ENCODE results near the gene NT5M.
"Not testable (repeated sequence)": the region's sequence is repeated elsewhere in the genome, so short reads cannot be mapped to it uniquely, and the experiment has no call there.

Gene NT5M

DNA sequence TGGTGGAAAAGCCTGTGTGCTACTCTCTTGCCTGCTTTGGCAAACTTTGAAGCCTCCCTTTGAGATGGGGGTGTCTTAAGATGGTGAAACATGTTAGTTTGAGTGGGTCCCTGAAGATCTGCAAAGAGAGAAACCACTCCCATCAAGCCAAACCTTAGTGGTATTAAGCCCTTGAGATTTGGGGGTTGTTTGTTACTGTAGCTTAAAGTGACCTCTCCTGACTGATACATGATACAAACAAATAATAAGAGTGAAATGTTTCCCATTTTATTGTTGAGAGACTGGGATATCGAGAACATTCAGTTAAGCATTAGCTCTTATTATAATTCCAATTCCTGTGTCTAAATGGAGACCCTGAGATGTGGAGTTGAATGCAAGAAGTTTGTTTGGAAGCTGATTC, 63.1 kb downstream of the NT5M start:
- in situ Hi-C loops (cut with MboI; ENCODE audit: low sequenced_read_pairs), result loop anchor here (25.0 kb wide), 2 partner anchors 271 to 671 kb away; partner anchors contain the start of genes ATPAF2 and GID4

GRCh38 chr17:17366941-17367875, 64.0 kb downstream of the NT5M start:
- in situ Hi-C loops (cut with MboI; ENCODE audit: low sequenced_read_pairs), result loop anchor here (25.0 kb wide), 2 partner anchors 270 to 670 kb away; partner anchors contain the start of genes ATPAF2 and GID4

- in situ Hi-C loops (cut with MboI; ENCODE audit: low sequenced_read_pairs), result loop anchor here (25.0 kb wide), 2 partner anchors 269 to 669 kb away; partner anchors contain the start of genes ATPAF2 and GID4
Measured at GRCh38 chr17:17367931-17368330, 64.8 kb downstream of the NT5M start.

DNA sequence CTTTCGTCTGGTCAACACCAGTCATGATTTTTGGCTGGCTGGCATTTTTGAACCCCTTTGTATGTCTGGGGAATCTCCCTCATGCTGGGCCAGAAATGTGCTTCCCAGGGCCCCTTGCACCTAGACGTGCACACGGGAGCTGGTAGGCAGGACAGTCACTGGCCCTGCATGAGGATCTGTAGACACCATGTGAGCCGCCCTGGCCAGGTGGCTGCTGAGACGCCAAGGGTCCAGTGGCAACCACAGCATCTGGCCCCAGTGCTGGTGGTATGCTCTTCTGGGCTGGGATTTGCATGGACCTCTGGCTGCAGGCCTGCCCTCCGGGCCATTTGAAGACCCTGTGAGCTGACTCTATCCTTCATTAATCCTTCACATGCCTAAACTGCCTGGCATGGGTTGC, 67.5 kb downstream of the NT5M start:
- in situ Hi-C loops (cut with MboI; ENCODE audit: low sequenced_read_pairs), result loop anchor here (25.0 kb wide), 2 partner anchors 267 to 667 kb away; partner anchors contain the start of genes ATPAF2 and GID4

DNA sequence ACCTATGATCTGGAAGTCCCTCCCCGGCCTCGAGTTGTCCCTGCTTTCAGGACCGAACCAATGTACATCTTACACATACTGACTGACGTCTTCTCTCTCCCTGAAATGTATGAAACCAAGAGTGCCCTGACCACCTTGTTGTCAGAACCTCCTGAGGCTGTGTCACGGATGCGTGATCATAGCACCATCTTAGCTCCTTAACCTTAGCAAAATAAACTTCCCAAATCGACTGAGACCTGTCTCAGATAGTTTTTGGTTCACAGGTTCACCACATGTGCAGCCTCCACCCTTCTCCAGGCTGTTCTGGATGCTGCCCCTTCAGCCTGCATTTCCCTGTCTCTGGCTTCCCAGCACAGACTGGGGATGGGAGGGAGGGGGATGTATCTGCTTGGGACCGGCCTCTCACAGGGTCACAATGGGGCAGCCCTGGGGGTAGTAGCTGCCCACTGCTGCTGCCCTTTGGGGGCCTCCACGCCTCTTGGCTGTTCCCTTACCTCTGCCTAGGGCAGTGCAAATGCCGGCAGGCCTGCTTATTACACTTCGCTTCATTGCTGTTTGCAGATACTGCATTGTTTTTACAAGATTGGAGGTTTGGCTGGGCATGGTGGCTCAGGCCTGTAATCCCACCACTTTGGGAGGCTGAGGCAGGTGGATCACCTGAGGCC, 69.8 kb downstream of the NT5M start:
- in situ Hi-C loops (cut with MboI; ENCODE audit: low sequenced_read_pairs), result loop anchor here (25.0 kb wide), 2 partner anchors 264 to 664 kb away; partner anchors contain the start of genes ATPAF2 and GID4

DNA sequence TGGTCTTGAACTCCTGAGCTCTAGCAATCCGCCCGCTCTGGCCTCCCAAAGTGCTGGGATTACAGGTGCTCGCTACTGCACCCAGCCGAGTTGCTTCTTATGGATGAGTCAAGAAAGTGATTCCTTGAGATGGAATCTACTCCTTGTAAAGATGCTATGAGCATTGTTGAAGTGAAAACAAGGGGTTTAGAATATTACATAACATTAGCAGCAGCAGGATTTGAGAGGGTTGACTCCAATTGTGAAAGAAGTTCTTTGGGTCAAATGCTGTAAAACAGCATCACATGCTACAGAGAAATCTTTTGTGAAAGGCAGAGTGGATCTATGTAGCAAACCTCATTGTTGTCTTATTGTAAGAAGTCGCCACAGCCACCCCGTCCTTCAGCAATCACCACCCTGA, 72.7 kb downstream of the NT5M start:
- in situ Hi-C loops (cut with MboI; ENCODE audit: low sequenced_read_pairs), result no loop called here

DNA sequence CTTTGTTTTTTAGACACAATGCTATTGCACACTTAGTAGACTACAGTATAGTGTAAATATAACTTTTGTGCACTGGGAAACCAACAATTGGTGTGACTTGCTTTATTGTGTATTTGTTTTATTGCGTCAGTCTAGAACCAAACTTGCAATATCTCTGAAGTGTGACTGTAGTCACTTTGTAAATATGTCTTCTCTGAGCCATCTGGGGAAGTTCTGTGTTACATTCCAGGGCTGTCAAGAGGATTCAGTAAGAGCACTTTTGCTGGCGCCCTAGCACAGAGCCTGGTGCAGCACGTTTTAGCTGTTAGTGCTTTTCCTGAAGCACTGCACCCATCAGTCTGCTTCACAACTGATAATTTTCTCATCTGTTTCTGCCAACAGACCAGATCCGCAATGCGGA, 73.2 kb downstream of the NT5M start:
- in situ Hi-C loops (cut with MboI; ENCODE audit: low sequenced_read_pairs), result no loop called here

- in situ Hi-C loops (cut with MboI; ENCODE audit: low sequenced_read_pairs), result no loop called here
Measured at GRCh38 chr17:17377071-17377967, 74.1 kb downstream of the NT5M start.

DNA sequence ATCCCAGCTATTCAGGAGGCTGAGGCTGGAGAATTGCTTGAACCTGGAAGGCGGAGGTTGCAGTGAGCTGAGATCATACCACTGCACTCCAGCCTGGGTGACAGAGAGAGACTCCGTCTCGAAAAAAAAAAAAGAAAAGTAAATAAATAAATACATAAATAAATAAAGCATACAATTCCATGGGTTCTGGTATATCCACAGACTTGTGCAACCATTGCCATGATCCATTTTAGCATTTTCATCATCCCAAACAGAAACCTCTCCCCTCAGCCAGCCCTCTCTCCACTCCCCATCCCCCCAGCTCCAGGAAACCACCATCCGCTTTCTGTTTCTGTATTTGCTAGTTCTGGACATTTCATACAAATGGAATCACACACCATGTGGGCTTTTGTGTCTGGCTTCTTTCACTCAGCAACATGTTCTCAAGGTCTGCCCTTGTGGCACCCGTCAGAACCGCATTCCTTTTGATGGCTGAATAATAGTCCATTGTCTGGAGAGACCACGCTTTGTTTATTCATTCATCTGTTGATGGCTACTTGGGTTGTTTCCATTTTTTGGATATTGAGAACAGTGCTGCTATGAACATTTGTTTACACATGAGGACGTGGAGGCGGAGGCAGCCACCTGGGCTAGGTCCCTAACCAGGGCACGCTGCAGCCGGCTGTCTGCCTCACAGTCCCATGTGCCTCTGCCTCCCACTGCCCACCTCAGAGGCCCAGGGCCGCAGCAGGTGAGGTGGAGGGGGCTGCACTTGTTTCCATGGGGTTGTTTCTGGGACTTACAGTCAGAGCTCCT, 76.2 kb downstream of the NT5M start:
- in situ Hi-C loops (cut with MboI; ENCODE audit: low sequenced_read_pairs), result no loop called here

DNA sequence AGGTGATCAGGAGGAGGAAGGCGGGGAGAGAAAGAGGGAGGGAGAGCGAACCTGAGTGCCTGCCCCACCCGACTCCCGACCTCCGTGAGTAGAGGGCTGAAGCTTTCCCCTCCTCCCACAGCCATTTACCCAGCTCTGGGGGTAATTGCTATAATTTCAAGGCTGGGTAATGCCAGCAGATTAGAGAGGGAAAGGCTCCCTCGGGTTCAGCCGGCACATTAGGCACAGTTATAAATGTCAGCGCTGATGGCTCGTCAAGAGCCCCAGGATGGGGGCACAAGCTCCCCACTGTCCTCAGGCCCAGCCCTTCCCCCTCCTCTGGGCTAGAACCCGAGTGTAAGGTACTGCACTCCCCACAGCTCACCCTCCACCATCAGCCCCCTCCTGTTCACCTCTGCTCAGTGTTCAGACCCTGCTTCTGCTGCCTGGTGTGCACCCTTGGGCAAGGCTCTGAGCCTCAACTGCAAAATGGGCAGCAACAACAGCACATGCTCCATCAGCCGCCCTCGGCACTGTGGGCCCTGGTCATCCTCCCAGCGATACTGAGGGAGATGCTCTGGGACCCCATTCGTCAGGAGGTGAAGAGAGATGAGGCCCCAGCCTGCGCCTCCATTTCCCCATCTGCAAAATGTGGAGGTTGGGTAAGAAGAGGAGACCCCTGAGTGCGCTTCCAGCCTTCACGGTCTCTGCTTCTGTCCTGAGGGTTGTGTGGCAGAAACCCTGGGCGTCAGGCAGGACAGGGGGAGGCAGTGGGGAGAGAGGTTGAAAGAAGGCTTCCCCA, 77.2 kb downstream of the NT5M start:
- in situ Hi-C loops (cut with MboI; ENCODE audit: low sequenced_read_pairs), result no loop called here

DNA sequence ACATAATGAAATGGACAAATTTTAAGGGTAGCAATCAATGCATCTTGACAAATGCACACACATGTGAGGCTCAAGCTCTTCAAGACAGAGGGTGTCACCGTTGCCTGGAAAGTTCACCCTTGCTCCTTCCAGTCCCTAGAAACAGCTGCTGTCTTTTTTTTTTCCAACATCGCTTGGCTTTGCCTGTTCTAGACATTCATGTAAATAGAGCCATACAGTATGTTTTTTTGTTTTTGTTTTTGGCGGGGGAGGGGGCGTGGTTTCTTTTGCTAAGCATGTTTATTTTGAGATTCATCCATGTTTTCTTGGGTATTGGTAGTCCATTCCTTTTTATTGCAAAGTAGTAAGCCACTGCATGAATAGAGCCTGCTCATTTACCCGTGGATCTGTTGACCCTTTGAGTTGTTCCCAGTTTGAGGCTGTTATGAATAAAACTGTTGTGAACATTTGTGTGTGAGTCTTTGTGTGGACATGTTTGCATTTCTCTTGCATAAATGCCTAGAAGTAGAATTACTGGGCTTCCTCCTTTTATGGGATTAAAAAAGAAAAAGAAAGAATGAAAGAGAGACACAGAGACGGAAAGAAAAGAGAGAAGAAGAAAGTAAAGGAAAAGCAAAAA, 78.4 kb downstream of the NT5M start:
- in situ Hi-C loops (cut with MboI; ENCODE audit: low sequenced_read_pairs), result no loop called here

GRCh38 chr17:17382065-17382459, 78.9 kb downstream of the NT5M start:
- in situ Hi-C loops (cut with MboI; ENCODE audit: low sequenced_read_pairs), result no loop called here

- in situ Hi-C loops (cut with MboI; ENCODE audit: low sequenced_read_pairs), result no loop called here
Measured at GRCh38 chr17:17382971-17383370, 79.8 kb downstream of the NT5M start.

DNA sequence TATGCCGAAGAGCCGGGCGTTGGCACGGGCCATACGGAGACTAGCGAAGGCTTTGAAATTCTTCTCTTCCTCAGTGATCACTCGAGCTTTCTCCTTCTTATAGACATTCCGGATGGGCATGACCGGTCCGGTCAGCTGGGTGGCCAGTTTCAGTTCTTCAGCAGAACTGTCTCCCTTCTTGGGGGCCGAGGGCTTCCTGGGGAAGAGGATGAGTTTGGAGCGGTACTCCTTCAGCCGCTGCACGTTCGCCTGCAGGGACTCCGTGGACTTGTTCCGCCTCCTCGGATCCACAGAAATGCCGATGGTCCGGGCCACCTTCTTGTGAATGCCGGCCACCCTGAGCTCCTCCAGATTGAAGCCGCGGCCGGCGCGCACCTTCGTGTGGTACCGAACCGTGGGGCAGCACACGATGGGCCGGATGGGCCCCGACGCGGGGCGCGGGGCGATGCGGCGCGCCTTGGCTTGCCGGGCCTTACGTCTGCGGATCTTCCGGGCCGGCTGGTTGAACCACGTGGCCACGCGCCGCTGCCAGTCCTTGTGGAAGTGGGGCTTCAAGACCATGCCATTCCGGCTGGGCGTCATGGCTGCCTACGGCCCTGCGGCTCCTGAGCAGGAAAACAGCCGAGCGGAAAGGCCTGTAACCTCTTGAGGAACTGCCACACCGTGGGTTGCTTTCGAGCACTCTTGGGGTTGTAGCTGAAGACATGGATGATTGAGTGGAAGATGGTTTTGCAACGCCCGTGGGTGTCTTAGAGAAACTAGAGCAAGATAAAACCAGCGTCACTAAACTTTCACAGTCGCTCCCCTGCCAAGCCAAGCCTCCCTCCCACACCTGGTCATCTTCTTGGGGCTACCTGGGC, 80.5 kb downstream of the NT5M start:
- in situ Hi-C loops (cut with MboI; ENCODE audit: low sequenced_read_pairs), result not testable (repeated sequence)

GRCh38 chr17:17384291-17384615, 81.1 kb downstream of the NT5M start:
- in situ Hi-C loops (cut with MboI; ENCODE audit: low sequenced_read_pairs), result no loop called here

DNA sequence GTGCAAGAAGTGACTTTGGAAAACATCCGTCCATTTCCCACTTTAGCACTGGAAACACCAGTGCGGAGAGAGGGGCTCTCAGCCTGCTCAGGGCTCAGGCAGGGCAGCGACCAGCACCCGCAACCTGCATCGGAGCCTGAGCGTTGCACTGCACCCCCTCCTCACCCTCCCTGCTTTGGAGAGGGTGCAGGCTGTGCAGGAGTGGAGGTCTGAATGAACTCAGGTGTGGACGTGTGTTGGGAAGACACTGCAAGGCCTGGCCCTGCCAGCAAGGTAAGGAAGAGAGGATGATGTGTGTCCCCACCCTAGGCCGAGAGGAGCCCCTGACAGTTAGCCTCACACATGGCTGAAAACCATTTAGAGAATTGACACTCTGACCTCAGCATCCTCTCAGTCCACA, 81.8 kb downstream of the NT5M start:
- in situ Hi-C loops (cut with MboI; ENCODE audit: low sequenced_read_pairs), result no loop called here

GRCh38 chr17:17385491-17385890, 82.3 kb downstream of the NT5M start:
- in situ Hi-C loops (cut with MboI; ENCODE audit: low sequenced_read_pairs), result no loop called here
